Sigmoid colon (tissue), 4 donors: ENCODE results near the gene CHTF18.
"Not testable (repeated sequence)": the region's sequence is repeated elsewhere in the genome, so short reads cannot be mapped to it uniquely, and the experiment has no call there.

Experiments used
- POLR2AphosphoS5 ChIP-seq, 4 donors: sonication (generic); formaldehyde crosslinking; IDR thresholded peaks; one replicate each; pipeline ENCODE4 v1.6.1; 2017; ENCODE audit warnings: antibody characterized with exemption in 4 of 4
- TF ChIP-seq, protein P1 (sequence below), 4 experiments: fragments of 450-650 bp in 3 of 4; fragments of 200-600 bp in 1 of 4; IDR thresholded peaks; one replicate each; pipeline ENCODE4 v1.5.1; 2016 to 2019; ENCODE audit warnings: antibody characterized with exemption in 4 of 4, mild to moderate bottlenecking in 3 of 4, moderate library complexity in 2 of 4

DNA sequence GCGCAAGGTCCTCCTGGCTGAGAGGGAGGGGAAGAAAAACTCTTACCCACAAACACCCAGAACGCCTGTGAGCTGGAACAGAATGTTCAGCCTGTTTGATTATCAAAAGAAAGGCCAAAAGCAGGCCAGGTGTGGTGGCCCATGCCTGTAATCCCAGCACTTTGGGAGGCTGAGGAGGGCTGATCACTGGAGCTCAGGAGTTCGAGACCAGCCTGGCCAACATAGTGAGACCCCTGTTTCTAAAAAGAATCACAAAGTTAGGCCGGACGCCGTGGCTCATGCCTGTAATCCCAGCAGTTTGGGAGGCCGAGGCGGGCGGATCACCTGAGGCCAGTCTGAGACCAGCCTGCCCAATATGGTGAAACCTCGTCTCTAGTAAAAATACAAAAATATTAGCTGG is 12.1 kb upstream of the CHTF18 start:
- TF ChIP-seq, protein P1, sequence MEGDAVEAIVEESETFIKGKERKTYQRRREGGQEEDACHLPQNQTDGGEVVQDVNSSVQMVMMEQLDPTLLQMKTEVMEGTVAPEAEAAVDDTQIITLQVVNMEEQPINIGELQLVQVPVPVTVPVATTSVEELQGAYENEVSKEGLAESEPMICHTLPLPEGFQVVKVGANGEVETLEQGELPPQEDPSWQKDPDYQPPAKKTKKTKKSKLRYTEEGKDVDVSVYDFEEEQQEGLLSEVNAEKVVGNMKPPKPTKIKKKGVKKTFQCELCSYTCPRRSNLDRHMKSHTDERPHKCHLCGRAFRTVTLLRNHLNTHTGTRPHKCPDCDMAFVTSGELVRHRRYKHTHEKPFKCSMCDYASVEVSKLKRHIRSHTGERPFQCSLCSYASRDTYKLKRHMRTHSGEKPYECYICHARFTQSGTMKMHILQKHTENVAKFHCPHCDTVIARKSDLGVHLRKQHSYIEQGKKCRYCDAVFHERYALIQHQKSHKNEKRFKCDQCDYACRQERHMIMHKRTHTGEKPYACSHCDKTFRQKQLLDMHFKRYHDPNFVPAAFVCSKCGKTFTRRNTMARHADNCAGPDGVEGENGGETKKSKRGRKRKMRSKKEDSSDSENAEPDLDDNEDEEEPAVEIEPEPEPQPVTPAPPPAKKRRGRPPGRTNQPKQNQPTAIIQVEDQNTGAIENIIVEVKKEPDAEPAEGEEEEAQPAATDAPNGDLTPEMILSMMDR (IDR thresholded peaks at IDR 0.05) = not testable (repeated sequence)
- not testable (repeated sequence) for TF ChIP-seq POLR2AphosphoS5 (IDR thresholded peaks at IDR 0.05)
